ENCODE measurements around the gene KMT2A. TPM values are rescaled to one million over a fixed set of nuclear protein-coding genes. Genes with fewer than 3 reads are reported as not detected.
"Not testable (repeated sequence)": the region's sequence is repeated elsewhere in the genome, so short reads cannot be mapped to it uniquely, and the experiment has no call there.

The KMT2A gene
- total RNA-seq, 1 experiment from 2014 or later, result 116 TPM

DNA sequence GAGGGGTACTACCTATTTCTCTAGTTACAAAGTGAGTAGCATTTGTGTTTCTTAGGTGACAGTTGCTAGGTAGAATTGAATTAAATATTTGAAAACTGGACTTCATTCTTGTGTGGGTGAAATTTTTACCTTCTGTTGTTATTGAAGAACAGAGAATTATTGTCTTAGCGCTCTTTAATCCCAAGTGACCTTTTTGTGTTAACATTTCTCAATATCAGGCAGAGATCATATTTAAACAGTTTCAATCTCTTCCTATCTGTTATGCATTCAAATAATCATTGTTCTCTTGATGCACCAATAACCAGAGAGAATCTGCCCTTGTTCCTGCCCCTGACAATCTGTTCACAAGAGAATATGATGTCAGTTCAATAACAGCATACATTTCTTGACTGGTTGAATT lies 14.2 kb downstream of the KMT2A start:
- ChIA-PET CTCF (no interaction called here), POLR2A (ENCODE audit: low non-redundant PET) (no interaction called here)
- no peak overlapping the region for H3K4me3 ChIP-seq (ENCODE audit: low read depth, low read length, poor library complexity, severe bottlenecking)
- no peaks in the 10 kb centered on the region for H3K36me3 ChIP-seq (ENCODE audit: insufficient read depth, low read length, poor library complexity, severe bottlenecking)
- DNase-seq (ENCODE audit: low spot score), result no peak
- H3K27me3 ChIP-seq (replicated peaks; ENCODE audit: insufficient read depth, low read depth, low read length, poor library complexity), result no peaks in the 10 kb centered on the region
- intact Hi-C loops (cut with micrococcal nuclease; ENCODE audit: unreplicated experiment), result no loop called here
- TF ChIP-seq, protein P1, sequence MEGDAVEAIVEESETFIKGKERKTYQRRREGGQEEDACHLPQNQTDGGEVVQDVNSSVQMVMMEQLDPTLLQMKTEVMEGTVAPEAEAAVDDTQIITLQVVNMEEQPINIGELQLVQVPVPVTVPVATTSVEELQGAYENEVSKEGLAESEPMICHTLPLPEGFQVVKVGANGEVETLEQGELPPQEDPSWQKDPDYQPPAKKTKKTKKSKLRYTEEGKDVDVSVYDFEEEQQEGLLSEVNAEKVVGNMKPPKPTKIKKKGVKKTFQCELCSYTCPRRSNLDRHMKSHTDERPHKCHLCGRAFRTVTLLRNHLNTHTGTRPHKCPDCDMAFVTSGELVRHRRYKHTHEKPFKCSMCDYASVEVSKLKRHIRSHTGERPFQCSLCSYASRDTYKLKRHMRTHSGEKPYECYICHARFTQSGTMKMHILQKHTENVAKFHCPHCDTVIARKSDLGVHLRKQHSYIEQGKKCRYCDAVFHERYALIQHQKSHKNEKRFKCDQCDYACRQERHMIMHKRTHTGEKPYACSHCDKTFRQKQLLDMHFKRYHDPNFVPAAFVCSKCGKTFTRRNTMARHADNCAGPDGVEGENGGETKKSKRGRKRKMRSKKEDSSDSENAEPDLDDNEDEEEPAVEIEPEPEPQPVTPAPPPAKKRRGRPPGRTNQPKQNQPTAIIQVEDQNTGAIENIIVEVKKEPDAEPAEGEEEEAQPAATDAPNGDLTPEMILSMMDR (conservative IDR thresholded peaks at IDR 0.05; ENCODE audit: low read depth, low read length), result no peak
- TF ChIP-seq EZH2 (IDR thresholded peaks at IDR 0.05; ENCODE audit: borderline replicate concordance, low read depth, low read length, poor library complexity, severe bottlenecking), result no peak
- H3K4me1 ChIP-seq (ENCODE audit: insufficient read depth, low read length, poor library complexity, severe bottlenecking), result peaks cover 10% of the 10 kb centered on the region
- H3K9me3 ChIP-seq (ENCODE audit: low read depth, low read length, poor library complexity, severe bottlenecking), result no peaks in the 10 kb centered on the region
- H3K27ac ChIP-seq (ENCODE audit: low read depth, low read length, poor library complexity, severe bottlenecking), result no peak overlapping the region
- BruUV-seq (replicated peaks), result no TSS peak

DNA sequence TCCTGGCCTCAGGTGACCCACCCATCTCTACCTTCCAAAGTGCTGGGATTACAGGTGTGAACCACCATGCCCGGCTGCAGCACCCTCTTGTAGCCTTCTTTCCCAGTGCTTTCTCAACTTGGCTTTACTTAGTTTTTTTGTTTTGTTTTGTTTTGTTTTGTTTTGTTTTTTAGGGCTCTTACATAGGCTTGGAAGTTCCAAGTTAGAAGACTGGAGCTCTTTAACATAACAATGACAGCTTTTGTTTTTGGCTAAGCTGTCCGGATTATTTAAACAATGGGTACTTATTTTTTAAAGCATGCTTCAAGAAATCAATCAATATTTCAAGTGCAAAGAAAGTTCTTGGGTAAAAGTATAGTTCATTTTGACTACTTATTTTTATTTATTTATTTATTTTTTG lies 25.9 kb downstream of the KMT2A start:
- DNase-seq (ENCODE audit: low spot score), result no peak
- Histone ChIP-seq H3K36me3 (ENCODE audit: insufficient read depth, low read length, poor library complexity, severe bottlenecking) (no peaks in the 10 kb centered on the region), H3K4me1 (ENCODE audit: insufficient read depth, low read length, poor library complexity, severe bottlenecking) (no peaks in the 10 kb centered on the region), H3K27ac (ENCODE audit: low read depth, low read length, poor library complexity, severe bottlenecking) (no peak overlapping the region), H3K4me3 (ENCODE audit: low read depth, low read length, poor library complexity, severe bottlenecking) (no peak overlapping the region), H3K27me3 (replicated peaks; ENCODE audit: insufficient read depth, low read depth, low read length, poor library complexity) (no peaks in the 10 kb centered on the region), H3K9me3 (ENCODE audit: low read depth, low read length, poor library complexity, severe bottlenecking) (no peaks in the 10 kb centered on the region)
- TF ChIP-seq, protein P1 (conservative IDR thresholded peaks at IDR 0.05; ENCODE audit: low read depth, low read length), result no peak
- TF ChIP-seq EZH2 (IDR thresholded peaks at IDR 0.05; ENCODE audit: borderline replicate concordance, low read depth, low read length, poor library complexity, severe bottlenecking), result no peak
- POLR2A ChIA-PET (ENCODE audit: low non-redundant PET), result interaction anchor here (0.7 kb wide), 1 partner anchor 147 kb away, joined by 6 read pairs; no protein-coding TSS in a partner anchor
- intact Hi-C loops (cut with micrococcal nuclease; ENCODE audit: unreplicated experiment), result no loop called here
- no TSS peak for BruUV-seq (replicated peaks)
- CTCF ChIA-PET, result no interaction called here

DNA sequence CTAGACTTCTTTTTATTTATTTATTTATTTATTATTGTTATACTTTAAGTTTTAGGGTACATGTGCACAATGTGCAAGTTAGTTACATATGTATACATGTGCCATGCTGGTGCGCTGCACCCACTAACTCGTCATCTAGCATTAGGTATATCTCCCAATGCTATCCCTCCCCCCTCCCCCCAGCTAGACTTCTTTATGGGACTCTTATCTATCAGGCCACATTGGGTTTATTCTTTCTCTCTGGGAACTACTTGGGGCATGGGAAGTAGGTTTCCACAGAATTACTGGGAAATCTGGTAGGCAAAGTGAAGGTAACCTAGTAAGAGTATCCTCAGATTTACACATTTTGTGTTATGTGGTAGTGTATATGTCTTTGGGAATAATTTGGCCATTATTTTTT lies 32.7 kb downstream of the KMT2A start:
- intact Hi-C loops (cut with micrococcal nuclease; ENCODE audit: unreplicated experiment); H3K9me3 ChIP-seq (ENCODE audit: low read depth, low read length, poor library complexity, severe bottlenecking); BruUV-seq (replicated peaks); CTCF ChIA-PET; H3K27me3 ChIP-seq (replicated peaks; ENCODE audit: insufficient read depth, low read depth, low read length, poor library complexity); H3K4me1 ChIP-seq (ENCODE audit: insufficient read depth, low read length, poor library complexity, severe bottlenecking); DNase-seq (ENCODE audit: low spot score); H3K27ac ChIP-seq (ENCODE audit: low read depth, low read length, poor library complexity, severe bottlenecking); POLR2A ChIA-PET (ENCODE audit: low non-redundant PET); H3K4me3 ChIP-seq (ENCODE audit: low read depth, low read length, poor library complexity, severe bottlenecking): not testable (repeated sequence)
- H3K36me3 ChIP-seq (ENCODE audit: insufficient read depth, low read length, poor library complexity, severe bottlenecking), result peaks cover 23% of the 10 kb centered on the region

DNA sequence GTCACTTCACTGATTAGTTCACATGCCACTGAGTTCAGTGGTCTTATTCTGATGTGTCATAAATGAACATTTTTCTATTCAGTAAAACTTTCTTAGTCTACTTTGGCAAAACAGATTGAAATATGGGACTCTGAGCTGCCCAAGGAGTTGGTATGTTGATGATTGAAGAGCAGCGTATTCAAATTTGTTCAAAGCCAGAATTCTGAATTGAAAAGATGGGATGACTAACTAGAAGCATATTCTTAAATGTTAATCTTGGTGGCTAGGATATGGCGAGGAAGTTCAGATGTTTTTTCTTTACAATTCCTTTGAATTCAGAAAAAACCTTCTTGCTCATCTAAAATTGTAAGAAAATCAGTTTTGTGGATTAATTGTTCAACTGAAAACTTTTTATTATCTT lies 34.7 kb downstream of the KMT2A start:
- H3K9me3 ChIP-seq (ENCODE audit: low read depth, low read length, poor library complexity, severe bottlenecking), result no peaks in the 10 kb centered on the region
- CTCF ChIA-PET, result no interaction called here
- intact Hi-C loops (cut with micrococcal nuclease; ENCODE audit: unreplicated experiment), result no loop called here
- no peaks in the 10 kb centered on the region for H3K27me3 ChIP-seq (replicated peaks; ENCODE audit: insufficient read depth, low read depth, low read length, poor library complexity)
- no TSS peak for BruUV-seq (replicated peaks)
- H3K36me3 ChIP-seq (ENCODE audit: insufficient read depth, low read length, poor library complexity, severe bottlenecking), result peaks cover 23% of the 10 kb centered on the region
- TF ChIP-seq, protein P1 (conservative IDR thresholded peaks at IDR 0.05; ENCODE audit: low read depth, low read length), result no peak
- no peak for TF ChIP-seq EZH2 (IDR thresholded peaks at IDR 0.05; ENCODE audit: borderline replicate concordance, low read depth, low read length, poor library complexity, severe bottlenecking)
- no peak for DNase-seq (ENCODE audit: low spot score)
- POLR2A ChIA-PET (ENCODE audit: low non-redundant PET), result no interaction called here
- no peak overlapping the region for H3K4me3 ChIP-seq (ENCODE audit: low read depth, low read length, poor library complexity, severe bottlenecking)
- no peak overlapping the region for H3K27ac ChIP-seq (ENCODE audit: low read depth, low read length, poor library complexity, severe bottlenecking)
- H3K4me1 ChIP-seq (ENCODE audit: insufficient read depth, low read length, poor library complexity, severe bottlenecking), result no peaks in the 10 kb centered on the region

Measured in A673 (cell line).